ENCODE data around the gene GNG3. TPM values are rescaled to one million over a fixed set of nuclear protein-coding genes. Genes with fewer than 3 reads are reported as not detected.

GNG3 gene
- total and polyA plus RNA-seq, 2 of the 8 experiments (the other 6 are each of a cell fraction or from before 2014, with no cell fraction given), result 4.9 to 12.1 TPM

Small RNA genes lying within 50 kb of the gene (small RNA-seq; reads per million reads assigned to genes)
- gene SNORA57 (ENCODE audit: insufficient read depth), result not detected

Other genes with a start within 250 kb of the GNG3 start
- 5.8 and 6.7 TPM in 2 replicates for gene AHNAK, start 160.9 kb upstream of the GNG3 start, total RNA-seq (2021; fragmentation: NEBNext Ultra II Directional; extraction: Animal tissue kit (Norgen Biotek cat#: 25700))
- gene AHNAK, start 160.9 kb upstream of the GNG3 start, polyA plus RNA-seq (2011; rRNA removed), result 2.0 and 2.5 TPM in 2 replicates
- 1,622 and 1,627 TPM in 2 replicates for gene EEF1G, start 133.8 kb upstream of the GNG3 start, total RNA-seq (2021; fragmentation: NEBNext Ultra II Directional; extraction: Animal tissue kit (Norgen Biotek cat#: 25700))
- gene EEF1G, start 133.8 kb upstream of the GNG3 start, polyA plus RNA-seq (2011; rRNA removed), result 1,996 and 2,000 TPM in 2 replicates
- gene TUT1, start 116.2 kb upstream of the GNG3 start, total RNA-seq (2021; fragmentation: NEBNext Ultra II Directional; extraction: Animal tissue kit (Norgen Biotek cat#: 25700)), result 24.6 and 31.5 TPM in 2 replicates
- gene TUT1, start 116.2 kb upstream of the GNG3 start, polyA plus RNA-seq (2011; rRNA removed), result 17.8 and 26.2 TPM in 2 replicates
- 114 and 117 TPM in 2 replicates for gene MTA2, start 105.8 kb upstream of the GNG3 start, total RNA-seq (2021; fragmentation: NEBNext Ultra II Directional; extraction: Animal tissue kit (Norgen Biotek cat#: 25700))
- 25.7 and 32.2 TPM in 2 replicates for gene MTA2, start 105.8 kb upstream of the GNG3 start, polyA plus RNA-seq (2011; rRNA removed)
- gene EML3, start 94.9 kb upstream of the GNG3 start, total RNA-seq (2021; fragmentation: NEBNext Ultra II Directional; extraction: Animal tissue kit (Norgen Biotek cat#: 25700)), result 29.9 and 31.2 TPM in 2 replicates
- gene EML3, start 94.9 kb upstream of the GNG3 start, polyA plus RNA-seq (2011; rRNA removed), result 19.2 and 30.1 TPM in 2 replicates
- 0.55 and 2.2 TPM in 2 replicates for gene ROM1, start 94.4 kb upstream of the GNG3 start, total RNA-seq (2021; fragmentation: NEBNext Ultra II Directional; extraction: Animal tissue kit (Norgen Biotek cat#: 25700))
- 0.86 and 0.91 TPM in 2 replicates for gene ROM1, start 94.4 kb upstream of the GNG3 start, polyA plus RNA-seq (2011; rRNA removed)
- 28.0 and 34.5 TPM in 2 replicates for gene B3GAT3, start 85.7 kb upstream of the GNG3 start, total RNA-seq (2021; fragmentation: NEBNext Ultra II Directional; extraction: Animal tissue kit (Norgen Biotek cat#: 25700))
- 39.0 and 57.7 TPM in 2 replicates for gene B3GAT3, start 85.7 kb upstream of the GNG3 start, polyA plus RNA-seq (2011; rRNA removed)
- 326 and 330 TPM in 2 replicates for gene GANAB, start 61.1 kb upstream of the GNG3 start, total RNA-seq (2021; fragmentation: NEBNext Ultra II Directional; extraction: Animal tissue kit (Norgen Biotek cat#: 25700))
- gene GANAB, start 61.1 kb upstream of the GNG3 start, polyA plus RNA-seq (2011; rRNA removed), result 289 and 297 TPM in 2 replicates
- gene INTS5, start 54.4 kb upstream of the GNG3 start, total RNA-seq (2021; fragmentation: NEBNext Ultra II Directional; extraction: Animal tissue kit (Norgen Biotek cat#: 25700)), result 29.3 and 30.1 TPM in 2 replicates
- 23.6 and 30.3 TPM in 2 replicates for gene INTS5, start 54.4 kb upstream of the GNG3 start, polyA plus RNA-seq (2011; rRNA removed)
- 171 and 173 TPM in 2 replicates for gene C11orf98, start 42.5 kb upstream of the GNG3 start, total RNA-seq (2021; fragmentation: NEBNext Ultra II Directional; extraction: Animal tissue kit (Norgen Biotek cat#: 25700))
- gene C11orf98, start 42.5 kb upstream of the GNG3 start, polyA plus RNA-seq (2011; rRNA removed), result 68.0 and 72.1 TPM in 2 replicates
- gene CSKMT, start 42.4 kb upstream of the GNG3 start, total RNA-seq (2021; fragmentation: NEBNext Ultra II Directional; extraction: Animal tissue kit (Norgen Biotek cat#: 25700)), result 66.1 and 67.8 TPM in 2 replicates
- gene CSKMT, start 42.4 kb upstream of the GNG3 start, polyA plus RNA-seq (2011; rRNA removed), result 12.0 and 26.4 TPM in 2 replicates
- gene UQCC3, start 36.0 kb upstream of the GNG3 start, total RNA-seq (2021; fragmentation: NEBNext Ultra II Directional; extraction: Animal tissue kit (Norgen Biotek cat#: 25700)), result 14.2 and 15.2 TPM in 2 replicates
- gene UQCC3, start 36.0 kb upstream of the GNG3 start, polyA plus RNA-seq (2011; rRNA removed), result 15.7 and 27.9 TPM in 2 replicates
- gene LBHD1, start 35.4 kb upstream of the GNG3 start, total RNA-seq (2021; fragmentation: NEBNext Ultra II Directional; extraction: Animal tissue kit (Norgen Biotek cat#: 25700)), result 3.6 and 5.2 TPM in 2 replicates
- 2.3 and 2.8 TPM in 2 replicates for gene LBHD1, start 35.4 kb upstream of the GNG3 start, polyA plus RNA-seq (2011; rRNA removed)
- 104 and 114 TPM in 2 replicates for gene UBXN1, start 28.6 kb upstream of the GNG3 start, total RNA-seq (2021; fragmentation: NEBNext Ultra II Directional; extraction: Animal tissue kit (Norgen Biotek cat#: 25700))
- 78.6 and 126 TPM in 2 replicates for gene UBXN1, start 28.6 kb upstream of the GNG3 start, polyA plus RNA-seq (2011; rRNA removed)
- 0.26 TPM in 1 of 2 replicates, not detected in the other for gene LRRN4CL, start 18.1 kb upstream of the GNG3 start, total RNA-seq (2021; fragmentation: NEBNext Ultra II Directional; extraction: Animal tissue kit (Norgen Biotek cat#: 25700))
- gene LRRN4CL, start 18.1 kb upstream of the GNG3 start, polyA plus RNA-seq (2011; rRNA removed), result 0.03 and 0.05 TPM in 2 replicates
- gene BSCL2, start 252 bp upstream of the GNG3 start, total RNA-seq (2021; fragmentation: NEBNext Ultra II Directional; extraction: Animal tissue kit (Norgen Biotek cat#: 25700)), result 59.5 and 73.7 TPM in 2 replicates
- gene BSCL2, start 252 bp upstream of the GNG3 start, polyA plus RNA-seq (2011; rRNA removed), result 264 and 286 TPM in 2 replicates
- gene HNRNPUL2, start 19.8 kb downstream of the GNG3 start, total RNA-seq (2021; fragmentation: NEBNext Ultra II Directional; extraction: Animal tissue kit (Norgen Biotek cat#: 25700)), result 44.3 and 46.4 TPM in 2 replicates
- gene HNRNPUL2, start 19.8 kb downstream of the GNG3 start, polyA plus RNA-seq (2011; rRNA removed), result 12.7 and 14.9 TPM in 2 replicates
- 34.1 and 34.5 TPM in 2 replicates for gene TTC9C, start 20.8 kb downstream of the GNG3 start, total RNA-seq (2021; fragmentation: NEBNext Ultra II Directional; extraction: Animal tissue kit (Norgen Biotek cat#: 25700))
- 25.4 and 28.1 TPM in 2 replicates for gene TTC9C, start 20.8 kb downstream of the GNG3 start, polyA plus RNA-seq (2011; rRNA removed)
- 76.5 and 76.9 TPM in 2 replicates for gene ZBTB3, start 46.5 kb downstream of the GNG3 start, total RNA-seq (2021; fragmentation: NEBNext Ultra II Directional; extraction: Animal tissue kit (Norgen Biotek cat#: 25700))
- 30.2 and 39.5 TPM in 2 replicates for gene ZBTB3, start 46.5 kb downstream of the GNG3 start, polyA plus RNA-seq (2011; rRNA removed)
- 126 and 131 TPM in 2 replicates for gene POLR2G, start 53.9 kb downstream of the GNG3 start, total RNA-seq (2021; fragmentation: NEBNext Ultra II Directional; extraction: Animal tissue kit (Norgen Biotek cat#: 25700))
- gene POLR2G, start 53.9 kb downstream of the GNG3 start, polyA plus RNA-seq (2011; rRNA removed), result 206 and 329 TPM in 2 replicates
- gene TAF6L, start 63.7 kb downstream of the GNG3 start, total RNA-seq (2021; fragmentation: NEBNext Ultra II Directional; extraction: Animal tissue kit (Norgen Biotek cat#: 25700)), result 29.6 and 31.9 TPM in 2 replicates
- gene TAF6L, start 63.7 kb downstream of the GNG3 start, polyA plus RNA-seq (2011; rRNA removed), result 24.8 and 37.3 TPM in 2 replicates
- gene TMEM179B, start 79.7 kb downstream of the GNG3 start, total RNA-seq (2021; fragmentation: NEBNext Ultra II Directional; extraction: Animal tissue kit (Norgen Biotek cat#: 25700)), result 16.3 and 18.6 TPM in 2 replicates
- gene TMEM179B, start 79.7 kb downstream of the GNG3 start, polyA plus RNA-seq (2011; rRNA removed), result 62.2 and 65.1 TPM in 2 replicates
- gene TMEM223, start 84.3 kb downstream of the GNG3 start, total RNA-seq (2021; fragmentation: NEBNext Ultra II Directional; extraction: Animal tissue kit (Norgen Biotek cat#: 25700)), result 22.9 and 23.5 TPM in 2 replicates
- 59.7 and 64.1 TPM in 2 replicates for gene TMEM223, start 84.3 kb downstream of the GNG3 start, polyA plus RNA-seq (2011; rRNA removed)
- gene NXF1, start 97.8 kb downstream of the GNG3 start, total RNA-seq (2021; fragmentation: NEBNext Ultra II Directional; extraction: Animal tissue kit (Norgen Biotek cat#: 25700)), result 44.8 and 49.8 TPM in 2 replicates
- gene NXF1, start 97.8 kb downstream of the GNG3 start, polyA plus RNA-seq (2011; rRNA removed), result 48.1 and 63.6 TPM in 2 replicates
- 24.2 and 25.3 TPM in 2 replicates for gene STX5, start 124.4 kb downstream of the GNG3 start, total RNA-seq (2021; fragmentation: NEBNext Ultra II Directional; extraction: Animal tissue kit (Norgen Biotek cat#: 25700))
- 23.4 and 28.5 TPM in 2 replicates for gene STX5, start 124.4 kb downstream of the GNG3 start, polyA plus RNA-seq (2011; rRNA removed)
- 1.2 TPM in 1 of 2 replicates, not detected in the other for gene TEX54, start 125.2 kb downstream of the GNG3 start, total RNA-seq (2021; fragmentation: NEBNext Ultra II Directional; extraction: Animal tissue kit (Norgen Biotek cat#: 25700))
- gene TEX54, start 125.2 kb downstream of the GNG3 start, polyA plus RNA-seq (2011; rRNA removed), result not detected in 2 replicates
- gene WDR74, start 131.9 kb downstream of the GNG3 start, total RNA-seq (2021; fragmentation: NEBNext Ultra II Directional; extraction: Animal tissue kit (Norgen Biotek cat#: 25700)), result 97.0 and 101 TPM in 2 replicates
- 93.6 and 116 TPM in 2 replicates for gene WDR74, start 131.9 kb downstream of the GNG3 start, polyA plus RNA-seq (2011; rRNA removed)
- 393 and 410 TPM in 2 replicates for gene SLC3A2, start 173.2 kb downstream of the GNG3 start, total RNA-seq (2021; fragmentation: NEBNext Ultra II Directional; extraction: Animal tissue kit (Norgen Biotek cat#: 25700))
- 435 and 574 TPM in 2 replicates for gene SLC3A2, start 173.2 kb downstream of the GNG3 start, polyA plus RNA-seq (2011; rRNA removed)
- gene CHRM1, start 213.7 kb downstream of the GNG3 start, total RNA-seq (2021; fragmentation: NEBNext Ultra II Directional; extraction: Animal tissue kit (Norgen Biotek cat#: 25700)), result not detected in 2 replicates
- gene CHRM1, start 213.7 kb downstream of the GNG3 start, polyA plus RNA-seq (2011; rRNA removed), result 0.05 and 0.08 TPM in 2 replicates